Kidney (tissue), 14 donors: Measurements from ENCODE around the gene CENPM. TPM values are rescaled to one million over a fixed set of nuclear protein-coding genes. Genes with fewer than 3 reads are reported as not detected.

Experiments
- DNase-seq, 5 donors: peaks; one replicate each; pipeline ENCODE4 v3.0.0-alpha.2; 2013 to 2020
- FAIRE-seq: peaks from 2 replicates; lab custom pipeline; 2012; peaks lifted over from hg19 to GRCh38; lab: Jason Lieb, UNC
- H3K27ac ChIP-seq, 2 donors: one replicate each; pipeline ENCODE4 v1.7.0; 2013; ENCODE audit warnings: low read depth in 2 of 2, low read length in 2 of 2, inconsistent platforms in 1 of 2
- H3K27me3 ChIP-seq: one replicate; pipeline ENCODE4 v1.7.1; 2013; ENCODE audit warnings: low read length, inconsistent platforms; ENCODE audit not compliant: control insufficient read depth, insufficient read depth
- H3K36me3 ChIP-seq, 3 donors: one replicate each; pipeline versions ENCODE4 v1.7.0 to v1.7.1; 2013; ENCODE audit warnings: low read length in 3 of 3, control low read depth in 1 of 3, inconsistent platforms in 1 of 3; ENCODE audit not compliant: insufficient read depth in 3 of 3, control insufficient read depth in 2 of 3
- H3K4me1 ChIP-seq, 3 donors: one replicate each; pipeline versions ENCODE4 v1.7.0 to v1.7.1; 2013; ENCODE audit warnings: low read length in 3 of 3, inconsistent platforms in 1 of 3, low read depth in 1 of 3; ENCODE audit not compliant: control insufficient read depth in 2 of 3, insufficient read depth in 2 of 3
- H3K4me3 ChIP-seq, 3 donors: one replicate each; pipeline versions ENCODE4 v1.7.0 to v1.8.1; 2013; ENCODE audit warnings: low read length in 3 of 3, control low read depth in 1 of 3, inconsistent platforms in 1 of 3
- H3K9ac ChIP-seq, 3 donors: one replicate each; pipeline versions ENCODE4 v1.7.0 to v1.7.1; 2013; ENCODE audit warnings: low read length in 3 of 3, control low read depth in 1 of 3, inconsistent platforms in 1 of 3
- H3K9me3 ChIP-seq, 3 donors: one replicate each; pipeline versions ENCODE4 v1.7.0 to v1.7.1; 2013; ENCODE audit warnings: low read length in 3 of 3, control low read depth in 1 of 3, inconsistent platforms in 1 of 3; ENCODE audit not compliant: control insufficient read depth in 2 of 3, insufficient read depth in 1 of 3
- intact Hi-C: fragments of 100-400 bp; cut with DNase I; formaldehyde crosslinking; loops from one replicate; pipeline ENCODE4 v1.11.1; 2022
- polyA plus RNA-seq: library from polyadenylated mRNA; stranded (reverse); fragments of 350-450 nt; fragmentation: Illumina TruSeq; extraction: RNeasy Lipid Tissue Mini Kit (QIAGEN cat#74804); gene quantifications from one replicate; pipeline ENCODE4 v1.2.3, GENCODE V29; 2014; ENCODE audit warnings: low read depth, low replicate concordance; ENCODE audit not compliant: insufficient read depth
- total RNA-seq: library from RNA; stranded (reverse); fragmentation: NEBNext Ultra II Directional; extraction: Animal tissue kit (Norgen Biotek cat#: 25700); gene quantifications from one replicate; pipeline ENCODE4 v1.2.1, GENCODE V29; 2021
- TF ChIP-seq, protein P1 (sequence below): IDR thresholded peaks from 3 replicates; pipeline ENCODE4 v1.5.1; 2012; ENCODE audit warnings: mild to moderate bottlenecking, moderate library complexity, borderline replicate concordance; ENCODE audit not compliant: insufficient read depth; ENCODE audit errors: extremely low read depth
- donor health status: control.
- donor health status: control.
- donor health status: control.
- donor health status: control.
- donor health status: control.
- donor health status: DM: yes; HTN: yes; CAD: no.
- donor health status: Normal renal cell carcinoma (clear cell type).

CENPM gene
- total and polyA plus RNA-seq, 2 donors from 2014 or later, result 2.8 TPM

DNA sequence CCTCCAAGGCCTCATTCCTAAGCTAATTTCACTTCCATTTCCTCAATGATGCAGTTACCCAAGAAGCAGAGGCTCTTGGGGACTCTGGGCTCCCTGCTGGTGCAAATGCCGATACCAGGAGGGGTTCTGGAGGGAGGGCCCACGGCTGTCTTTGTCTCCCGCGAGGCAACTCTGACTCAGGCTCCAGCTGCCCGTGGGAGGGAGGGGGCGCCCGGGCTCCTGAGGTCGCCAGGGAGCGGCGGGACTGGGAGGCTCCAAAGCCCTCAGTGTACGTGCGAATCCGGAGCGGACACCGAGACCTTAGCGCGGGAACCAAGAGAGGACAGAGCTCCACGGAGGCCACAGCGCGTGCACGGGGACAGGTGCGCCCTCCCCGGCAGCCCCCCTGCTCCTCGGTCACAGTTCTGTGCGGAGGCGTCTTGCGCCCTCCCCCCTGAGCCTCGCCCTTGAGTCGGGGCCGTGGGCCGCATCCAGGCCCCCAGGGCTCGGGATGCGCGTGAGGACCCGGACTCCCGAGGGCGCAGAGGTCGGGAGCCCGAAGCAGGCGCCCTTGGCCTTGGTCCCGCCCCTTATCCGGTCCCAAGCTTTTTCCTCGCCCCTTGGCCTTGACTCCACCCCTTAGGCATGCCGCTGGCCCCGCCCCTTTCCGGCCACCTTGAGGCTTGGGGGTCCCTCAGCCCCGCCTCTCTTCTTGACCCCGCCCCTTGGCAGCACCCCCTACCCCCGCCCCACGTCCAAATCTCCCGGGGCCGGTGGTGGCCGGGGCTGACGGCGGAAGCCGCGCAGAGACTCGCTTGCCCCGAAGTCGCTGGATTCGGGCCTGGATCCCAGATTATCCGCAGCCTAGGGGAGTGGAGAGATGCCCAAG, 27.4 kb downstream of the CENPM start:
- H3K36me3 ChIP-seq, result no peaks in the 10 kb centered on the region
- DNase-seq (peak in 4 of 5 donors; percentile 76 to 90 (median 81)), FAIRE-seq (no peak)
- H3K27ac ChIP-seq, result no peak overlapping the region
- peak overlapping the region in 1 of 3 donors; percentile 39 for H3K4me3 ChIP-seq
- peaks cover 14% of the 10 kb centered on the region for H3K27me3 ChIP-seq
- TF ChIP-seq, protein P1, sequence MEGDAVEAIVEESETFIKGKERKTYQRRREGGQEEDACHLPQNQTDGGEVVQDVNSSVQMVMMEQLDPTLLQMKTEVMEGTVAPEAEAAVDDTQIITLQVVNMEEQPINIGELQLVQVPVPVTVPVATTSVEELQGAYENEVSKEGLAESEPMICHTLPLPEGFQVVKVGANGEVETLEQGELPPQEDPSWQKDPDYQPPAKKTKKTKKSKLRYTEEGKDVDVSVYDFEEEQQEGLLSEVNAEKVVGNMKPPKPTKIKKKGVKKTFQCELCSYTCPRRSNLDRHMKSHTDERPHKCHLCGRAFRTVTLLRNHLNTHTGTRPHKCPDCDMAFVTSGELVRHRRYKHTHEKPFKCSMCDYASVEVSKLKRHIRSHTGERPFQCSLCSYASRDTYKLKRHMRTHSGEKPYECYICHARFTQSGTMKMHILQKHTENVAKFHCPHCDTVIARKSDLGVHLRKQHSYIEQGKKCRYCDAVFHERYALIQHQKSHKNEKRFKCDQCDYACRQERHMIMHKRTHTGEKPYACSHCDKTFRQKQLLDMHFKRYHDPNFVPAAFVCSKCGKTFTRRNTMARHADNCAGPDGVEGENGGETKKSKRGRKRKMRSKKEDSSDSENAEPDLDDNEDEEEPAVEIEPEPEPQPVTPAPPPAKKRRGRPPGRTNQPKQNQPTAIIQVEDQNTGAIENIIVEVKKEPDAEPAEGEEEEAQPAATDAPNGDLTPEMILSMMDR, result no peak
- intact Hi-C loops, result no loop called here
- H3K9ac ChIP-seq, result peak overlapping the region in 2 of 3 donors; percentile 26 to 48
- no peaks in the 10 kb centered on the region for H3K9me3 ChIP-seq
- H3K4me1 ChIP-seq, result peaks cover 0 to 8% (median 0%) of the 10 kb centered on the region in 3 donors

DNA sequence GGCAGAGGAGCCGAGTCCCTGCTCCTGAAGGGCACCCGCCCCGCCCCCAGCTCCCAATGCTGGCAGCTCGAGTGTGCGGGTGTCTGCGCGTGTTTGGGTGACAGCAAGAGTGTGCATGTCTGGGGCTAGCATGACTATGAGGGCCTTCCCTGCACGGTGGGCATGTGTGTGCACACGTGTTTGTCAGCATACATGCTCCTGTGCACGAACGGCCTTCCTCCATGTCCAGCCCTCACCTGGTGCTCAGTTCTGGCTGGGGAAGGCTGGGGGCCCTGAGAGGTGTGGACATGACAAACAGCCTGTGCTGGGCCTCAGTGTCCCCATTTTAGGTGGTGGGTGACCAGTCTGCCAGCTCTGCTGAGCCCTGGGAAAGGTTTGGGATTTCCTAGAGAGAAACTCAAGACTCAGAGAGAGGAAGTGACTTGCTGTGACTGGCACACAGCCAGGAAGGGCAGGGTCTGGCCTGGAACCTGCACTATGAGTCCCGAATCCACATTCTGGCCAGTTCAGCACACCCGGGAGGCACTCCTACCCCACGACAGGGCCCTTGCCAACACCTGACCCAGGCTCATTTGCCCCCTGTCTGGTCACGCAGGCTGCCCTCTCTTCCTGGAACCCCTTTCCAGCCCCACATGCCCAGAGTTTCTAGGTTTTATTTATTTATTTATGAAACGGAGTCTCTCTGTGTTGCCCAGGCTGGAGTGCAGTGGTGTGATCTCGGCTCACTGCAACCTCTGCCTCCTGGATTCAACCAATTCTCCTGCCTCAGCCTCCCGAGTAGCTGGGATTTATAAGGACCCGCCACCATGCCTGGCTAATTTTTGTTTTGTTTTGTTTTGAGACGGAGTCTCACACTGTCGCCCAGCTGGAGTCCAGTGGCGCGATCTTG, 28.8 kb downstream of the CENPM start:
- no peak for FAIRE-seq

DNA sequence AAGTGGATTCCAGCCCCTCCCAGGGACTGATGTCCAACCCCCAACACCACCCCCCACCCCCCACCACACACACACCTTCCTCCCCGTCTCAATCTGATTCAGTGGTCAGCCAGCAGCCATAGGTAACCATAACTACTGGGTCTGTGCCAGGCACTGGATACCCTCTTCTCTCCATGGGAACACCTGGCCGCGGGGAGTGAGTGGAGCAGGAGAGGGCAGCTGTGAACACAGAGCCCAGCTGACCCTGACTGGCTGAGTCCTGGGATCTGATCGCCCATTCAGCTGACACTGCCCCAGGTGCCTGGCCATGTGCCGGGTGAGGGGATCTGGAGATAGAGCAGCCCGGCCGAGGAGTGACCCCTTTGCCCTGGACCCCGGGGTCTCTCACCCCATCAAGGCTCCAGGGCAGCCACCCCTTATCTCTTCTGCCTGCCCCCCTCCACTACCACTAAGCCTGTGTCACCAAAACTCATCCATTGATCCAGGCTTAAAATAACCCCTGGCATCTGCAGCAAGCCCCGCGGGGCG, 29.5 kb downstream of the CENPM start:
- peaks cover 23% of the 10 kb centered on the region for H3K27me3 ChIP-seq
- H3K27ac ChIP-seq, result no peak overlapping the region
- DNase-seq, result no peak
- FAIRE-seq, result no peak
- no peak overlapping the region for H3K9ac ChIP-seq
- no peak overlapping the region for H3K4me3 ChIP-seq
- H3K9me3 ChIP-seq, result no peaks in the 10 kb centered on the region
- intact Hi-C loops, result no loop called here
- peaks cover 0 to 8% (median 0%) of the 10 kb centered on the region in 3 donors for H3K4me1 ChIP-seq
- TF ChIP-seq, protein P1, result no peak
- H3K36me3 ChIP-seq, result no peaks in the 10 kb centered on the region

More for the DNA sequence above, 28.8 kb downstream of the CENPM start:
- peaks cover 0 to 8% (median 0%) of the 10 kb centered on the region in 3 donors for H3K4me1 ChIP-seq
- no peak overlapping the region for H3K9ac ChIP-seq
- intact Hi-C loops, result no loop called here
- no peak overlapping the region for H3K4me3 ChIP-seq
- no peaks in the 10 kb centered on the region for H3K9me3 ChIP-seq
- H3K27ac ChIP-seq, result no peak overlapping the region
- TF ChIP-seq, protein P1, result no peak
- peak in 4 of 5 donors; percentile 44 to 84 (median 66) for DNase-seq
- peaks cover 16% of the 10 kb centered on the region for H3K27me3 ChIP-seq
- H3K36me3 ChIP-seq, result no peaks in the 10 kb centered on the region
